IMR-90 (cell line): Measurements from ENCODE around the gene LRRC8C. TPM values are rescaled to one million over a fixed set of nuclear protein-coding genes. Genes with fewer than 3 reads are reported as not detected.

ENCODE experiments used
- ATAC-seq: fragments of 200-7000 bp; cut with Tn5 transposase; 2 replicates; pipeline ENCODE4 v1.9.1; 2020; ENCODE audit warnings: low read depth, mild to moderate bottlenecking, moderate library complexity
- BruUV-seq: library from RNA; stranded (reverse); fragments of 400-500 nt; replicated peaks from 2 replicates; lab custom pipeline; 2021; lab: Mats Ljungman, UMichigan
- CTCF ChIA-PET: fragments of 300-600 bp; formaldehyde crosslinking; extraction: SDS; loops from one replicate; lab custom pipeline; 2021; ENCODE audit warnings: antibody characterized with exemption; lab: Yijun Ruan, JAX
- POLR2A ChIA-PET: fragments of 300-600 bp; sonication (Branson Sonifier 250); formaldehyde crosslinking; loops from one replicate; lab custom pipeline; 2022; ENCODE audit warnings: antibody characterized with exemption; ENCODE audit not compliant: unreplicated experiment; lab: Charles Lee
- DNase-seq: peaks from one replicate; pipeline ENCODE4 v3.0.0; 2013
- H2AFZ ChIP-seq: replicated peaks from 2 replicates; pipeline ENCODE3; 2013; ENCODE audit warnings: low read length, mild to moderate bottlenecking; ENCODE audit not compliant: poor library complexity
- H2AK5ac ChIP-seq: 2 replicates; pipeline ENCODE4 v1.6.1; 2013; ENCODE audit warnings: low read depth, low read length, inconsistent platforms
- H2AK9ac ChIP-seq: replicated peaks from 2 replicates; pipeline ENCODE3; 2013; ENCODE audit warnings: mild to moderate bottlenecking, low read depth, low read length, moderate library complexity; ENCODE audit not compliant: poor library complexity
- H2BK120ac ChIP-seq: 2 replicates; pipeline ENCODE4 v1.6.1; 2013; ENCODE audit warnings: low read depth, low read length, inconsistent platforms
- H2BK15ac ChIP-seq: 3 replicates; pipeline ENCODE4 v1.6.1; 2013; ENCODE audit warnings: low read depth, low read length, inconsistent platforms
- H2BK20ac ChIP-seq: 2 replicates; pipeline ENCODE4 v1.6.1; 2013; ENCODE audit warnings: low read depth, mild to moderate bottlenecking, inconsistent platforms, low read length, moderate library complexity
- H2BK5ac ChIP-seq: 2 replicates; pipeline ENCODE4 v1.6.1; 2013; ENCODE audit warnings: mild to moderate bottlenecking, low read depth, low read length, inconsistent platforms; ENCODE audit not compliant: poor library complexity, severe bottlenecking
- H3K14ac ChIP-seq: replicated peaks from 2 replicates; pipeline ENCODE4 v1.6.1; 2013; ENCODE audit warnings: low read depth, low read length, inconsistent platforms
- H3K18ac ChIP-seq: 2 replicates; pipeline ENCODE4 v1.6.1; 2013; ENCODE audit warnings: low read depth, low read length, control low read depth
- H3K23ac ChIP-seq: 2 replicates; pipeline ENCODE4 v1.6.1; 2013; ENCODE audit warnings: low read depth, low read length, inconsistent platforms
- H3K27ac ChIP-seq: 2 replicates; pipeline ENCODE4 v1.5.1; 2013; ENCODE audit warnings: mild to moderate bottlenecking, control low read depth, low read length; ENCODE audit not compliant: insufficient read depth
- H3K27me3 ChIP-seq: 2 replicates; pipeline ENCODE4 v1.6.1; 2013; ENCODE audit warnings: low read length; ENCODE audit not compliant: control insufficient read depth, insufficient read depth
- H3K36me3 ChIP-seq: 2 replicates; pipeline ENCODE4 v1.6.1; 2013; ENCODE audit warnings: low read length, mixed read lengths; ENCODE audit not compliant: control insufficient read depth, insufficient read depth
- H3K4ac ChIP-seq: 2 replicates; pipeline ENCODE4 v1.6.1; 2013; ENCODE audit warnings: low read depth, low read length, inconsistent platforms
- H3K4me1 ChIP-seq: 2 replicates; pipeline ENCODE4 v1.6.1; 2013; ENCODE audit warnings: low read length, mixed read lengths; ENCODE audit not compliant: control insufficient read depth, insufficient read depth
- H3K4me2 ChIP-seq: 2 replicates; pipeline ENCODE4 v1.6.1; 2013; ENCODE audit warnings: low read depth, mild to moderate bottlenecking, control low read depth, low read length, moderate library complexity
- H3K4me3 ChIP-seq: 2 replicates; pipeline ENCODE4 v1.5.1; 2013; ENCODE audit warnings: low read depth, mild to moderate bottlenecking, control low read depth, low read length, moderate library complexity; ENCODE audit not compliant: insufficient read depth
- H3K56ac ChIP-seq: 2 replicates; pipeline ENCODE4 v1.6.1; 2013; ENCODE audit warnings: low read length, inconsistent platforms; ENCODE audit not compliant: insufficient read depth; ENCODE audit errors: extremely low read depth
- H3K79me1 ChIP-seq, 2 experiments: 2 replicates each; pipeline ENCODE4 v1.6.1; 2013; ENCODE audit warnings: low read length in 2 of 2, inconsistent platforms in 1 of 2, low read depth in 1 of 2
- H3K9ac ChIP-seq: 2 replicates; pipeline ENCODE4 v1.6.1; 2013; ENCODE audit warnings: low read depth, low read length, control low read depth
- H3K9me1 ChIP-seq: 2 replicates; pipeline ENCODE4 v1.6.1; 2013; ENCODE audit warnings: low read length, inconsistent platforms; ENCODE audit not compliant: insufficient read depth
- H3K9me3 ChIP-seq: 2 replicates; pipeline ENCODE4 v1.6.1; 2013; ENCODE audit warnings: low read length; ENCODE audit not compliant: control insufficient read depth, insufficient read depth
- H4K20me1 ChIP-seq: 2 replicates; pipeline ENCODE4 v1.6.1; 2013; ENCODE audit warnings: low read length, inconsistent platforms; ENCODE audit not compliant: insufficient read depth
- H4K5ac ChIP-seq: 2 replicates; pipeline ENCODE4 v1.6.1; 2013; ENCODE audit warnings: mild to moderate bottlenecking, low read depth, low read length, control low read depth
- H4K8ac ChIP-seq, 2 experiments: 2 replicates each; pipeline ENCODE4 v1.6.1; 2013; ENCODE audit warnings: low read depth in 2 of 2, low read length in 2 of 2, control low read depth in 1 of 2, inconsistent platforms in 1 of 2
- H4K91ac ChIP-seq: 2 replicates; pipeline ENCODE4 v1.6.1; 2013; ENCODE audit warnings: low read depth, low read length, inconsistent platforms; ENCODE audit not compliant: insufficient read depth
- ELK1 ChIP-seq: fragments of 150-350 bp; IDR thresholded peaks from 2 replicates; pipeline ENCODE4 v1.6.1; 2016; ENCODE audit warnings: low read depth, mild to moderate bottlenecking, low read length, moderate library complexity, borderline replicate concordance
- USF2 ChIP-seq: fragments of 150-350 bp; IDR thresholded peaks from 2 replicates; pipeline ENCODE4 v1.6.1; 2017; ENCODE audit warnings: mild to moderate bottlenecking, antibody characterized with exemption, low read length, low read depth
- WGBS, 2 experiments: methylation state at CpG; one replicate each; pipeline versions ENCODE4 v1.1.5 to v1.1.7; 2013; ENCODE audit warnings: missing lambda C conversion rate in 2 of 2; ENCODE audit not compliant: insufficient read length in 1 of 2; ENCODE audit errors: extremely low coverage in 2 of 2; 5-methylcytosine and 5-hydroxymethylcytosine counted together
- dilution Hi-C: fragments of 300-500 bp; cut with HindIII; formaldehyde crosslinking; loops from one replicate; pipeline ENCODE4 v1.14.3; 2018; ENCODE audit warnings: low sequenced_read_pairs; ENCODE audit not compliant: unreplicated experiment
- in situ Hi-C: fragments of 300-500 bp; cut with MboI; formaldehyde crosslinking; loops from 3 replicates; pipeline ENCODE4 v1.14.3; 2019; ENCODE audit warnings: low sequenced_read_pairs, inconsistent platforms, mixed read lengths
- intact Hi-C: fragments of 100-400 bp; cut with micrococcal nuclease; formaldehyde crosslinking; loops from 2 replicates; pipeline ENCODE4 v1.10.0; 2022
- polyA plus RNA-seq, 3 experiments: library from polyadenylated mRNA; depleted of rRNA; stranded (reverse); fragments of >200 nt; gene quantifications; 2 replicates each; pipeline ENCODE4 v1.2.3, GENCODE V29; 2012; ENCODE audit warnings: low replicate concordance in 1 of 3
- total RNA-seq: library from RNA; depleted of rRNA; stranded (reverse); fragments of >200 nt; gene quantifications from 2 replicates; pipeline ENCODE4 v1.2.3, GENCODE V29; 2012

LRRC8C gene
- total and polyA plus RNA-seq, 2 of the 4 experiments (the other 2 are of a cell fraction) = 6.5 to 12.9 TPM

- intact Hi-C loops = no loop called here
- POLR2A ChIA-PET = no interaction called here
Observed at GRCh38 chr1:89765774-89766173, 132.9 kb downstream of the LRRC8C start.

More at GRCh38 chr1:89765774-89766173, 132.9 kb downstream of the LRRC8C start:
- H2BK15ac ChIP-seq = no peak overlapping the region
- H4K8ac ChIP-seq = no peak overlapping the region
- dilution Hi-C loops = no loop called here
- no peak overlapping the region for H2AK9ac ChIP-seq
- H3K9me1 ChIP-seq = no peaks in the 10 kb centered on the region; the same call in 1 of the 2 replicates
- H3K18ac ChIP-seq = no peak overlapping the region
- no peak overlapping the region for H2AFZ ChIP-seq
- H3K4me1 ChIP-seq = peaks cover 2% of the 10 kb centered on the region; the same call in 1 of the 2 replicates
- H4K5ac ChIP-seq = no peak overlapping the region
- H3K9ac ChIP-seq = no peak overlapping the region
- in situ Hi-C loops = loop anchor here (10.0 kb wide), 1 partner anchor 281 kb away; no protein-coding TSS in a partner anchor
- BruUV-seq = no TSS peak
- ATAC-seq = no peak
- TF ChIP-seq ELK1 = no peak
- peak; percentile 81 for TF ChIP-seq USF2
- no CpG with 5 or more reads among the region's 1 CpG for WGBS, 2 experiments
- no peak overlapping the region for H2BK120ac ChIP-seq
- CTCF ChIA-PET = no interaction called here
- H3K27ac ChIP-seq = no peak overlapping the region
- H3K36me3 ChIP-seq = no peaks in the 10 kb centered on the region
- H2BK20ac ChIP-seq = no peak overlapping the region
- H4K91ac ChIP-seq = no peak overlapping the region
- DNase-seq = no peak
- H3K4ac ChIP-seq = no peak overlapping the region
- H3K14ac ChIP-seq = no peak overlapping the region
- no peaks in the 10 kb centered on the region for H3K79me1 ChIP-seq
- H2AK5ac ChIP-seq = no peak overlapping the region
- no peaks in the 10 kb centered on the region; the same call in 1 of the 2 replicates for H3K27me3 ChIP-seq
- H3K9me3 ChIP-seq = no peaks in the 10 kb centered on the region
- no peak overlapping the region for H3K4me2 ChIP-seq
- H4K20me1 ChIP-seq = no peaks in the 10 kb centered on the region
- no peak overlapping the region for H3K56ac ChIP-seq
- no peak overlapping the region for H3K23ac ChIP-seq
- H3K4me3 ChIP-seq = no peak overlapping the region
- no peak overlapping the region for H2BK5ac ChIP-seq
